ENCODE measurements around the gene DHX15.

Gene DHX15

DNA sequence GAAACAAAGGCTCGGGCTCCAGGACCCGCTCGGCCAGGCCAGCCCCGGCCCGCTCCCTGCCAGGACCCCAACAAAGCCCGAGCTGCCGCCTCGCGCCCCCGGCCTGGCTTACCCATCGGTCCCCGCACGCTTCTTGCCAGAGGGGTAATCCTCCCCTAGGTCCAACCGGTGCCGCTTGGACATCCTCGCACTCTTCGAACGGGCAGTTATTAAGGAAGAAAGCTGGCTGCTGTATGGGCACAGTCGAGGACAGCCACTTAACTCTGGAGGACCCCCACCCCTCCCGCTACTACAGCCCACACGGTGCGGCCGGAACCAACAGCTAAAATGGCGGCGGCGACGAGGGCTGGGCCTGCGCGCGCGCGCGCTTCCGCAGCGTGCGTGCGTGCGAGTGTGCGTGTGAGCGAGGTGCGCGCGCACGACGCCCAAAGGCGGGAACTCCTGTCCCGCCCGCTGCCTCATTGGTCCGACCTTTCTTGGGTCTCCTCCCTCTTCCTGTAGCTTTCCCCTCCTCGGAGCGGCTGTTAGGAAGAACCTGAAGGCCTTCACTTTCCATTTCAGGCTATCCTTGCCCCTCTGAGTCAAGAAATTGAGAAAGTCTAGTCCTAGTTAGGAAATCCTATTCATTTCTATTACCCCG lies at the start of gene DHX15:
TSS of gene DHX15 (minus strand) at position 344 of the 640 bp plus-strand sequence. CDS start at position 183, 161 bp downstream.
- Mint-ChIP-seq H3K4me1 (peaks cover 17% of the 10 kb centered on the region), H3K27me3 (ENCODE audit: low read depth) (peaks cover 7% of the 10 kb centered on the region), H3K4me3 (peak within 1 kb of the TSS; percentile 92 to 96 (median 96)), H3K36me3 (ENCODE audit: low read depth) (peaks cover 22% of the 10 kb centered on the region), H3K27ac (peak within 1 kb of the TSS; percentile 84 to 100 (median 96)), H3K9me3 (no peaks in the 10 kb centered on the region)
- no peak for TF ChIP-seq CTCF (IDR thresholded peaks at IDR 0.05; ENCODE audit: unreplicated experiment in 3 of 3)

GRCh38 chr4:24632011-24632410 lies 47.7 kb upstream of the DHX15 start:
- Mint-ChIP-seq H3K36me3 (ENCODE audit: low read depth) (no peaks in the 10 kb centered on the region), H3K4me1 (no peaks in the 10 kb centered on the region), H3K27ac (no peak overlapping the region), H3K27me3 (ENCODE audit: low read depth) (no peaks in the 10 kb centered on the region), H3K4me3 (no peak overlapping the region), H3K9me3 (no peaks in the 10 kb centered on the region)
- no peak for TF ChIP-seq CTCF (IDR thresholded peaks at IDR 0.05; ENCODE audit: unreplicated experiment in 3 of 3)

- H3K4me3 Mint-ChIP-seq = no peak overlapping the region
- H3K9me3 Mint-ChIP-seq = no peaks in the 10 kb centered on the region
- H3K27me3 Mint-ChIP-seq (ENCODE audit: low read depth) = no peaks in the 10 kb centered on the region
- TF ChIP-seq CTCF (IDR thresholded peaks at IDR 0.05; ENCODE audit: unreplicated experiment in 3 of 3) = no peak
- H3K36me3 Mint-ChIP-seq (ENCODE audit: low read depth) = no peaks in the 10 kb centered on the region
- H3K27ac Mint-ChIP-seq = no peak overlapping the region
- no peaks in the 10 kb centered on the region for H3K4me1 Mint-ChIP-seq
Measured at GRCh38 chr4:24630937-24631336, 46.6 kb upstream of the DHX15 start.

DNA sequence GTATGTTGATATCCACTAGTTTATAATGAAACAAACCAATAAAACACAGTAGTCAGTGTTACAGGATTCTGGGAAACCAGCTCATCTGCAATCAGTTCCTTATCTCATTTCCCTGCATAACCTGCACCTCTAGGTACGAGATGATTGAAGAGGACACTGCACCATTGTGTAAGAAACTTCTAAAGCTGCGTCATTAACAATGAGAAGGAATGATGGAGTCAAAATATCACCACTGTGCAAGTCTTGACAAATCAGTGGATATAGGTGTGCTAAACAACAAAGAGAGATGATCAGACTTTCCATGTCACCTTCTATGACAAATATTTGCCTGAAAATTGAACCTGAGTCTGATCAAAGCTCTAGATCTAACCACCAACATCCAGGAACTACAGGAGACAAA lies 40.7 kb upstream of the DHX15 start:
- Mint-ChIP-seq H3K27ac (no peak overlapping the region), H3K36me3 (ENCODE audit: low read depth) (no peaks in the 10 kb centered on the region), H3K4me1 (no peaks in the 10 kb centered on the region), H3K4me3 (no peak overlapping the region), H3K27me3 (ENCODE audit: low read depth) (no peaks in the 10 kb centered on the region), H3K9me3 (peaks cover 19% of the 10 kb centered on the region)
- TF ChIP-seq CTCF (IDR thresholded peaks at IDR 0.05; ENCODE audit: unreplicated experiment in 3 of 3) = no peak

DNA sequence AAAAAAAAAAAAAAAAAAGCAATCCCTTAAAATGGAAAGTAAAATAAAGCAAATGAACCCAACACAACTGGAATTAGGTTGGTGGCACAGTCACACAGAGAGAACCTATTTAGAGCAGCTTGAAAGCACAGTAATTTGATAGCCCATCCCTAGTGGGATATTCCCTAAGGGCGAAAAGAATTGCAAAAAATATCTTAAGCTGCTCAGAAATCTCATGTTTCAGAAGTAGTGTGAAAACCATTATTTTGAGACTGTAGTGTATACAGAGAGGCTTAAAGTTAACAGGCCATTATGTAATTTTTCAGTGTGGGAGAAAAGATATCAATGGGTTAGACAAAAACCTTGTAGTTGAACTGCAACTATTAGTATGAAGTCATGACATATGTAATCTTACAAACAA lies 40.0 kb upstream of the DHX15 start:
- no peak overlapping the region for H3K4me3 Mint-ChIP-seq
- no peak for TF ChIP-seq CTCF (IDR thresholded peaks at IDR 0.05; ENCODE audit: unreplicated experiment in 3 of 3)
- H3K36me3 Mint-ChIP-seq (ENCODE audit: low read depth) = no peaks in the 10 kb centered on the region
- no peaks in the 10 kb centered on the region for H3K27me3 Mint-ChIP-seq (ENCODE audit: low read depth)
- H3K9me3 Mint-ChIP-seq = peaks cover 26% of the 10 kb centered on the region
- H3K27ac Mint-ChIP-seq = no peak overlapping the region
- no peaks in the 10 kb centered on the region for H3K4me1 Mint-ChIP-seq

DNA sequence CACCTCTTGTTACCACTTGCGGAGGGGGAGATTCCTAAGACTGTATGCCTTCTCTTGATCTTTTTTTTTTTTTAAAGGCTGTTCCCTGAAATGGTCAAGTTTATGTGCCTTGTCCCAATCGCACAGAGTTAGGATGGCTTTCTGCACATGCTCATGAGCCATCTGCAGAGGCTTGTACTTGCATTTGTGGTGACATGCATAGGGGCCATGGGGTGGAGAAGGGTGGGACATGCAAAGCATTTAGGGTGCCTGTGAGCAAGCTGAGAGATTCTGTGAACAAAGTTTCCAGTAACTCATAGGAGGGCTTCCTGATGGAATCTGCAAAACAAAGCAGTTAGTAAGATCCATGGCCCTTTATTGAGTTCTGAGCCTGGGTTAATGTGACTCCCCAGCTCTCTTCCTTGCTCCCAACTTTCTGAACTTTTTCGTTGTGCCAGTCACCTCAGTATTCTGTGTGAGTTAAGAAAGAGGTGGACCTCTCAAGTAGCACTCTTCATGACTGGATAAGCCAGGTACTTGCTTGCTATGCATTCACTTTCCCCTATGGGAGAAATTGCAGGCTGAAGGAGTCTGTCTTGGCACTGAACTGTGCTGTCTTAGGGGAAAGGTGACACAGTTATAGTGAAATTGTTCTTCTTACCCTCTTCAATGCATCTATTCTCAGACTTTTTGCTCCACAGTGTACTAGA lies 37.9 kb upstream of the DHX15 start:
- no peaks in the 10 kb centered on the region for H3K36me3 Mint-ChIP-seq (ENCODE audit: low read depth)
- no peak for TF ChIP-seq CTCF (IDR thresholded peaks at IDR 0.05; ENCODE audit: unreplicated experiment in 3 of 3)
- H3K4me1 Mint-ChIP-seq = no peaks in the 10 kb centered on the region

More for the DNA sequence above, 37.9 kb upstream of the DHX15 start:
- H3K4me3 Mint-ChIP-seq = no peak overlapping the region
- no peak overlapping the region for H3K27ac Mint-ChIP-seq
- H3K9me3 Mint-ChIP-seq = peaks cover 30% of the 10 kb centered on the region
- H3K27me3 Mint-ChIP-seq (ENCODE audit: low read depth) = no peaks in the 10 kb centered on the region
